ENCODE measurements around the gene CCDC141.

DNA sequence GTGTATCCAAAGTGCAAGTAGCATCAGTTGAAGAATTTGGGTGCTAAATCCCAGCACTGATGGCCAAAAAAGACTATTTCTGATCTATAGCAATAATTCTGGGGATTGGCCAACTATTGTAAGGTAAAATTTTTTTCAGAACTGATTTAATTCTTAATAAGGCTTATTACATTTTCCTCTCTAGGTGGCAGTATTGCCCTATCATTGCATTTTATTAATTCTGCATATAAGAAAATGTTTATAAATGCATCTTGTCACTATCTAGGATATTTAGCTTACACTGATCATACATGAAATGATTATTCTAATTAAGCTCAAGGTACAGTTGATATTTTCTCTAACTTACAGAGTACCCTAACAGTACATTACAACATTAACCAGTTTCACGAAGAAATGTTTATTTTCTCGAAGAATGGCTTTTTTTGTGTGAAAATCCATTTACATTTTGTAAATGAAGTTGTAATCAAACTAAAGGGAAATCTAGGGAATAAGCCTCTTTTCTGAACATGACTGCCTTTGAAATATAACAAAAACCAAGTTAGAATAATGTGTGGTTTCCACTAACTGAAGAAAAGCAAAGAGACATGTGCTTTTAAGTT, 253.8 kb downstream of the CCDC141 start:
- TF ChIP-seq, protein P1, sequence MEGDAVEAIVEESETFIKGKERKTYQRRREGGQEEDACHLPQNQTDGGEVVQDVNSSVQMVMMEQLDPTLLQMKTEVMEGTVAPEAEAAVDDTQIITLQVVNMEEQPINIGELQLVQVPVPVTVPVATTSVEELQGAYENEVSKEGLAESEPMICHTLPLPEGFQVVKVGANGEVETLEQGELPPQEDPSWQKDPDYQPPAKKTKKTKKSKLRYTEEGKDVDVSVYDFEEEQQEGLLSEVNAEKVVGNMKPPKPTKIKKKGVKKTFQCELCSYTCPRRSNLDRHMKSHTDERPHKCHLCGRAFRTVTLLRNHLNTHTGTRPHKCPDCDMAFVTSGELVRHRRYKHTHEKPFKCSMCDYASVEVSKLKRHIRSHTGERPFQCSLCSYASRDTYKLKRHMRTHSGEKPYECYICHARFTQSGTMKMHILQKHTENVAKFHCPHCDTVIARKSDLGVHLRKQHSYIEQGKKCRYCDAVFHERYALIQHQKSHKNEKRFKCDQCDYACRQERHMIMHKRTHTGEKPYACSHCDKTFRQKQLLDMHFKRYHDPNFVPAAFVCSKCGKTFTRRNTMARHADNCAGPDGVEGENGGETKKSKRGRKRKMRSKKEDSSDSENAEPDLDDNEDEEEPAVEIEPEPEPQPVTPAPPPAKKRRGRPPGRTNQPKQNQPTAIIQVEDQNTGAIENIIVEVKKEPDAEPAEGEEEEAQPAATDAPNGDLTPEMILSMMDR (IDR thresholded peaks at IDR 0.05), result peak; percentile 18 to 22
- TF ChIP-seq POLR2AphosphoS5 (IDR thresholded peaks at IDR 0.05), result no peak
- TF ChIP-seq POLR2A (IDR thresholded peaks at IDR 0.05), result no peak
- no peak for TF ChIP-seq EP300 (IDR thresholded peaks at IDR 0.05)
